NOMO-1 (cell line): ENCODE results near the gene TAF1B.

Experiments used
- DNase-seq, 2 experiments: peaks; one replicate each; lab custom pipeline; 2025; ENCODE audit not compliant: unreplicated experiment in 2 of 2; lab: John Stamatoyannopoulos, UW

Gene TAF1B

DNA sequence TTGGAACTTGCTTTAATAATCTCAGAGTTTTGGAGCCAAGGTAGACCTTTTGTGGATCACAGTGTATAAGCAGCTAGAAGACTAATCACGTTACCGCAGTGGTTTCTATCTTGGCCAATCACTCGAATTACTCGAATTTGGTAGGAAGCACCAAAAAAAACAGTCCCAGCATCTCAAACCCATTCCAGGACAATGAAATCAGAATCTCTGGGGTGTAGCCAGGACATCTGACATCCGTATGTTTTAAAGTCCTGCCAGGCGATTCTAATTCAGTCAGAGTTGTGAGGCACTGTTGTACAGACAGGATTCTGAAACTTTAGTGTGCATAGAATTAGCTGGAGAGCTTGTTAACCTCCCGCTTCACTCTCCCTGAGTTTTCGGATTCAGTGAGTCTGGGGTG is 139.0 kb downstream of the TAF1B start:
- DNase-seq = no peak

DNA sequence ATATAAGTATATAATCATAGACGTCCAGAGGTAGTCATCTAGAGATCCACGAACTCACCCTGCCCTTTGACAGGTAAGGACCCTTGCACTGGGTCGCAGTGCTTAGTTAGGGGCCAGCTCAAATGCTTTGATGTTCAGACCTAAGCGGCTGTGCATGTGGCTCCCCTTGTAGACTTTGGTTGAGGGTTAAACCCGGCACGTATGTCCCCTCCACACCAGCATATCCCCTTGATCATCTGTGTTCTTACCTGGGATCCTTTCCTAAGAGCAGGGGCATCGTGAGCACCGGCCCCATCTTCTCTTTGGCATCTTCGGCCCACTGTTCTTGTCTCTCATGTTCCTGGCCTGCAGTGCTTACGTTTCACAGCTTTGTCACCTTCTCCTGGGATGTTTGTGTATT is 139.6 kb downstream of the TAF1B start:
- DNase-seq = no peak

DNA sequence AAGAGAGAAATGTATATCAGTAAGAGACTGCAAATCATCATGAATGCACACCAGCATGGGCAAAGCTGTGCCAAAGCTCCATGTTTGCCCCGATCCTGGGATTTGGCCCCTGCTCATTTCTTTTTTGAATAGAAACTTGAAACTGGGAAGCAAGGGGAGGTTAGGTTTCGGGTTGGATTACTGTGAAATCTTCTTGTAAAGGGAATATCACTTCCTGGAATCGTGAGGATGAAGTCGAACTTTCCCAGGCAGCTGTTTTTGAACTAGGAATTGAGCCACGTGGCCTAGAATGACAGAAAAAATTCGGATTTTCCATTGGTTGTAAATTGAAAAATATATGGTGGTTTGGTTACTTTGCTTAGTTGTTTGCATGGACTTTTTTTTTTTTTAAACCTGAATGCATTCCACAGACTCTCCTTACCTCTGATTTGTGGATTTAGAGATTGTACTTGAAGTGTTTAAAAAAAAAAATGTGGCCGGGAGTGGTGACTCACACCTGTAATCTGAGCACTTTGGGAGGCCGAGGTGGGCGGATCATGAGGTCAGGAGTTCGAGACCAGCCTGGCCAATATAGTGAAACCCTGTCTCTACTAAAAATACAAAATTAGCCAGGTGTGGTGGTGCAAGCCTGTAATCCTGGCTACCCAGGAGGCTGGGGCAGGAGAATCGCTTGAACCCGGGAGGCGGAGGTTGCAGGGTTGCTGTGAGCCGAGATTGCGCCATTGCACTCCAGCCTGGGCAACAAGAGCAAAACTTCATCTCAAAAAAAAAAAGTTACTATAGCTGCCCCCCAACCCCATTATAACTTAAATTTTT is 140.3 kb downstream of the TAF1B start:
- DNase-seq = no peak
